Measurements from ENCODE around the gene RPS6KA2.
"Not testable (repeated sequence)": the region's sequence is repeated elsewhere in the genome, so short reads cannot be mapped to it uniquely, and the experiment has no call there.

DNA sequence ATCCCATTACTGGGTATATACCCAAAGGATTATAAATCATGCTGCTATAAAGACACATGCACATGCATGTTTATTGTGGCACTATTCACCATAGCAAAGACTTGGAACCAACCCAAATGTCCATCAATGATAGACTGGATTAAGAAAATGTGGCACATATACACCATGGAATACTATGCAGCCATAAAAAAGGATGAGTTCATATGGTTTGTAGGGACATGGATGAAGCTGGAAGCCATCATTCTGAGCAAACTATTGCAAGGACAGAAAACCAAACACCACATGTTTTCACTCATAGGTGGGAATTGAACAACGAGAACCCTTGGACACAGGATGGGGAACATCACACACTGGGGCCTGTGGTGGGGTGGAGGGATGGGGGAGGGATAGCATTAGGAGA, 98.0 kb downstream of the RPS6KA2 start:
- not testable (repeated sequence) for TF ChIP-seq SP1 (IDR thresholded peaks at IDR 0.05); BHLHE40 (IDR thresholded peaks at IDR 0.05; ENCODE audit: borderline replicate concordance); TARDBP (IDR thresholded peaks at IDR 0.05); LEF1 (IDR thresholded peaks at IDR 0.05; ENCODE audit: borderline replicate concordance)
